NCI-H510A (cell line): ENCODE measurements around the gene AFG1L.
"Not testable (repeated sequence)": the region's sequence is repeated elsewhere in the genome, so short reads cannot be mapped to it uniquely, and the experiment has no call there.

Experiments used
- DNase-seq: peaks from one replicate; lab custom pipeline; 2025; lab: John Stamatoyannopoulos, UW

Gene AFG1L

DNA sequence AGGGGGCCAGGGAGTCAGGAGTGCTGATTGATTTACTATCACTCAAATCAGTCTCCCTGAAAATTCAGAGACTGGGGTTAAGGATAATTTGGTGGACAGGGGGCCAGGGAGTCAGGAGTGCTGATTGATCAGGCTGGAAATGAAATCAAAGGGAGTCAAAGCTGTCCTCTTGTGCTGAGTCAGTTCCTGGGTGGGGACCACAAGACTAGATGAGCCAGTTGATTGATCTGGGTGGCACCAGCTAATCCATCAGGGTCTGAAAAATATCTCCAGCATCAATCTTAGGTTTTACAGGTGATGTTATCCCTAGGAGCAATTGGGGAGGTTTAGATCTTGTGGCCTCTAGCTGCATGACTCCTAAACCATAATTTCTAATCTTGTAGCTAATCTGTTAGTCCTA is 6.1 kb upstream of the AFG1L start:
- no peak for DNase-seq

DNA sequence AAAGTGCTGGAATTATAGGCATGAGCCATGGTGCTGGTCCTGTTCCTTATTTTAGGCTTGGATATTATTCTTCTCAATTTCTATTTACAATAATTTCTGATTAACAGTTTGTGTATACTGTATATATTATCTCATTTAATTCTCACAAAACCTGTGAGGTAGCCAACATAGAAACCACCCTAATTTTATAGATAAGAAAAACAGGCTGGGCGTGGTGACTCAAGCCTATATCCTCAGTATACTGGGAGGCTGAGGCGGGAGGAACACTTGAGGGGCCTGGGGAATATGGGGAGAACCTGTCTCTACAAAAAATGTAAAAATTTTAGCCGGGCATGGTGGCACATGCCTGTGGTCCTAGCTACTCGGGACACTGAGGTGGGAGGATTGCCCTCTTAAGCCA is 3.8 kb upstream of the AFG1L start:
- no peak for DNase-seq

DNA sequence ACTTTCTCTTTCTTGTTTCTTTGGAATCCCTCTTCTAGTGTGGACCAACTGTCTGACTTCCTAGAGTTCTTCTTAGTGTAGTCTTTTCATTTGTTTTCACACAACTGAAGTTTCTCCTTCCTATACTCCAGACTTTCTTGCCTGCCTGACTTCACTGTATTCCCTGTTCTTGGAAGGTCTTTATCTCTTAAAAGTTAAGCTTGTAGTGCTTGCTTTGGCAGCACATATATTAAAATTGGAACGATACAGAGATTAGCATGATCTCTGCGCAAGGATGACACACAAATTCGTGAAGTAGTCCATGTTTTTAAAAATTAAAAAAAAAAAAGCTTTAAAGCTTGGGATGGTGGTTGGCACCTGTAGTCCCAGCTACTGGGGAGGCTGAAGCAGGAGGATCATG is 2.3 kb upstream of the AFG1L start:
- not testable (repeated sequence) for DNase-seq

DNA sequence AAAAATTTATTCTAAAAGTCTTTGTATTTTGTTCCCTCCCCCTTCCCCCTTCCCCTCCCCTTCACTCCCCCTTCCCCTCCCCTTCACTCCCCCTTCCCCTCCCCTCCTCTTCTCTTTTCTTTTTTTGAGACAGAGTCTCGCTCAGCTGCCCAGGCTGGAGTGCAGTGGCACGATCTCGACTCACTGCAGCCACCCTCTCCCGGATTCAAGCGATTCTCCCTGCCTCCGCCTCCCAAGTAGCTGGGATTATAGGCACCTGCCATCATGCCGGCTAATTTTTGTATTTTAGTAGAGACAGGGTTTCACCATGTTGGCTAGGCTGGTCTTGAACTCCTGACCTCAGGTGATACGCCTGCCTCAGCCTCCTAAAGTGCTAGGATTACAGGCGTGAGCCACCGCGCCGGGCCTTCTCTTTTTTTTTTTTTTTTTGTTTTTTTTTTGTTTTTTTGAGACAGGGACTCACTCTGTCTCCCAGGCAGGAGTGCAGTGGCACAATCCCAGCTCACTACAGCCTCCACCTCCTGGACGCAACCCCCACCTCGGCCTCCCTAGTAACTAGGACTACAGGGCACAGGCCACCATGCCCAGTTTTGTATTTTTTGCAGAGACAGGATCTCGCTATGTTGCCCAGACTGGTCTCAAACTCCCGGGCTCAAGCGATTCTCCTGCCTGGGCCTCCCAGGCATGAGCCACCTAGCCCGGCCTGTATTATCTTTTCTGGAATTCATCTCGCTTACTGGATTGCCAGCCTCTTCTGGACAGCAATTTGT is 1.1 kb upstream of the AFG1L start:
- no peak for DNase-seq

DNA sequence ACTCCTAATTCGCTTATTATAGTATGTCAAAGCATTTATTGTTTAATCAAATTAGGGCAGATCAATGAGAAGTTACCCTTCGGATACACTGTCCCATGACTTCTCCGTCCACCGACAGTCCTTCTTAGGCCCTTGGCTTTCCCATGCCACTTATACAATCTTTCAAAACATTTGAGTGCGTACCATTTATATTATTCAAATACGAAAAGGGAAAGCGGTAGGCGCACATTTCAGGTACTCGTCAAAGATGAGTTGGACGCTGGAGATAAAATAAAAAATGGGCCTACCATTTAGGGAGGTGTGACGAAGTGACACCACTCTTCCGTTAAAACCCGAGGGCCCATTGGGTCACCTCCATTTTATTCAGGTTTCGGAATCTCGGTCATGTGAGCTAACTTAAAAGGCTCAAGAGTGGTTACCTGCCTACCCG is 542 bp upstream of the AFG1L start:
- no peak for DNase-seq

DNA sequence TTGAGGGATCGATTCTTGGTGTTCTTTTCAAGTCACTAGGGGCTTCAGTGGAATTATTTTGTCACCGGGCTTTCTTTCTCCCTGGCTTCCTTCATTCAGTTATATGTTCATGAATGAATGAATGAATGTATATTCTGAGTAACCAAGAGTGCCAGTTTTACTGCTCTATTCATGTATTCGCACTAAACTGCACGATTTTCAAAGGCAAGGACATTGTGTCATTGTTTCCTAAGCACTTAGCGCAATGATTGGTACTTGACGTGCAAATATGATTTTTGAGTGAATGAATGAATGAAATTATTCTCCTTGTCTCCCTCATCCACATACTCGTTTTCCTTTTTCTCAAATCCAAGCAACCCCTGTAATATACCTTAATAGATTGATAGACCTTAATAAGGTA is 822 bp downstream of the AFG1L start:
- no peak for DNase-seq

DNA sequence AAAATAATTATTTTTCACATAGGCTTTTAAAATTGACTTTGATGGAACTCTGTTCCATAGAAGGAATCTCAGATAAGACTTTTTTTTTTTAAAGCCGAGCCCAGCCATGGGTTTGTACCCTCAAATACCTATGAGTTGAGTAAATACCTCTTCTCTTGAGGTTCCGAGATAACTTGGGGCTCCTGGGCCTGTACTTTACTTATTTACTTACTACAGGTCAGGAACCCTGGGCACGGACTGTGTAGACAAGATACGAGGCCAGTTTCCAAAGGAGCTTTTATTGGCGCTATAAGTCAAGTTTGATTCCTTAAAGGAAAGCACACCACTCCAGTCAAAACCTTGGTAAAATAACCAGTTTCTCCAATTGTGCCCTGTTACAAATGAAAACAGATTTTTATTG is 7.5 kb downstream of the AFG1L start:
- no peak for DNase-seq

DNA sequence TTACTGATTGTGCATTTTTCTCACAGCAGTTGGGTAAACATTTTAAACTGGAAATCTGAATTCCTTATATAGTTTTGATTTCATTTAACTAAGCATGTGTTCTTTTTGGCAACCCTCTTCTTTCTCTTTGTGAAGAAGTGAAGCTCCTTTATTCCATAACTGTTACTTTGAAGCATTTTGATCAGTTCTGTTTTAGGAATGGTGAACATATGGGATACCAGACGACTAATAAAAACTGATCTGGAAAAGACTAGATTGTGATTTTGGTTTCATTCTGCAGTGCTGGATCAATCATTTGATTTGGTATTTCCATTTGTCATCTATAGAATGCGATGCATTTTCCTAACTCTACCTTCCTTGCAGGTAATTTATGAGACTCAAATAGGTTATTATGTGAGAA is 9.8 kb downstream of the AFG1L start:
- no peak for DNase-seq

DNA sequence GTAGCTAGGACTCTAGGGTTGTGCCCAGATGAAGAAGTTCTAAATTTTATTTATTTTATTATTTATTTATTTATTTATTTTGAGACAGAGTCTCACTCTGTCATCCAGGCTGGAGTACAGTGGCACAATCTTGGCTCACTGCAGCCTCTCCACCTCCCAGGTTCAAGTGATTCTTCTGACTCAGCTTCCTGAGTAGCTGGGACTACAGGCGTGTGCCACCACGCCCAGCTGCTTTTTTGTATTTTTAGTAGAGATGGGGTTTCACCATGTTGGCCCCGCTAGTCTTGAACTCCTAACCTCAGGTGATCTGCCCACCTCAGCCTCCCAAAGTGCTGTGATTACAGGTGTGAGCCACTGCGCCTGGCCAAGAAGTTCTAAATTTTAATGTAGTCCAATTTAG is 13.8 kb downstream of the AFG1L start:
- DNase-seq: not testable (repeated sequence)

DNA sequence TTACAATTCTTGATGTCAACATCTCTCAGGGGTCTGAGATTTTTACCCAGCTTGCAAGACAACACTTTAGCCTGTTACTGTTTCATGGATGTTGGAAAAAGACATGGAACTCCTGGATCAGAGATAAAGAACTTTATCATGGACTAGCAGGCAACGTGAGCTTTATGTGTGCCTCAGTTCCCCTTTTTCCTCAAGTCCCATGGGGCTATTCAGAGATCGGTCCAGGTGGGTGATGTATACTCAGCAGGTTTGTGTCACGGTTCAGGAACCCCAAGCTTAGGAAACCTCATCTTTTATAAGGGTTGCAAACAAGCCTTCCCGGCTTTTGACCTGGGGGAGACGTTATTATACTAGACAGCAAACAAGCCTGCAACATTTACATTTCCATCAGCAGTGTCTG is 15.0 kb downstream of the AFG1L start:
- no peak for DNase-seq

DNA sequence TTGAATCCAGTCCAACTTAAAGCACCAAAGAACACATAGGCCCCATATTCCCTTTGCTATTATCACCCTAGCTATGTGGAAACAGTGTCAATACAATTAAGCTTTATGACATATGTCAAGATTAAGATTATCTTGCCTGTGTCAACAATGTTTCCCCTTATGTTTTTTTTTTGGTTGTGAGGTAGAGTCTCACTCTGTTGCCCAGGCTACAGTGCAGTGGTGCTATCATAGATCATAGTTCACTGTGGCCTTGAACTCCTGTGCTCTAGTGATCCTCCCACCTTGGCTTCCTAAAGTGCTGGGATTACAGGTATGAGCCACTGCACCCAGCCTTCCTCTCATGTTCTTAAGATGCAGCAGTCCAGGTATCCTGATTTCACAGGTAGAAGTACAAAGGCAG is 17.8 kb downstream of the AFG1L start:
- DNase-seq: no peak

DNA sequence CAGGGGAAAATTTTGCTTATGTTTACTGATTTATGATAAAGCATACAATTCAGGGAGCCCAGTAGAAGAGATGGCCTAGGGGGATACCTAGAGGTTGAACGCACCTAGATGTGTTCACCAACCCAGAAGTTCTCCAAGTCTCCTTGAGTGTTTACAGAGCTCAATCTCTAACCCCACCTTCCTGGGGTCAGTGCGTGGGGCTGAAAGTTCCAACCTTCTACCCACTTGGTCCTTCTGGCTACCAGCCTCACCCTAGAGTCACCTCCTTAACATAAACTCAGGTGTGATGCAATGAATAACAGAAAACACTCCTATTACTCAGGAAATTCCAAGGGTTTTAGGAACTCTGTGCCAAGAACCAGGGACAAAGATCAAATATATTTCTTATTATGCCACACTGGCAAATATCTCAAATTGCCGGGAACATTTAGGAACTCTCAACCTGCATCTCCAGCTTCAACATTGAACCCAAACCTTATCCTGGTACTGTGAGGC is 26.4 kb downstream of the AFG1L start:
- DNase-seq: no peak

DNA sequence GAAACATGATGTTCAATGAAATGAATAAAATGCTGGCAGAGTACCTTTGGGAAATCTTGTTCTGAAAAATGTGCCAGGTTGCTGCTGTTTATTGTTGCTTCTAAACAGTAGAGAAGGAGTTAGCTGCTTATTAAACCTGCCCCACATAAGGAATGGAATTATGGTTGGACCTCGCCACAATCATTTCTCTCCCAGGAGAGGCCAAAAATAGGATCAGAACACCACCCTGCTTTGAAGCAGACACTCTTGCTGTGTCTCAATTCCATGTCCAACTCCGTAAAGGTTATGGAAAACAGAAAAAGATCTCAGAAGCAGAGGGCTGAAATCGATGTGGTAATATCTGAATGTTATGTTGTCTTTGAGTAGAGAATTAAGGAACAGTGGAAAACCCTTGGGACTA is 27.9 kb downstream of the AFG1L start:
- DNase-seq: no peak

DNA sequence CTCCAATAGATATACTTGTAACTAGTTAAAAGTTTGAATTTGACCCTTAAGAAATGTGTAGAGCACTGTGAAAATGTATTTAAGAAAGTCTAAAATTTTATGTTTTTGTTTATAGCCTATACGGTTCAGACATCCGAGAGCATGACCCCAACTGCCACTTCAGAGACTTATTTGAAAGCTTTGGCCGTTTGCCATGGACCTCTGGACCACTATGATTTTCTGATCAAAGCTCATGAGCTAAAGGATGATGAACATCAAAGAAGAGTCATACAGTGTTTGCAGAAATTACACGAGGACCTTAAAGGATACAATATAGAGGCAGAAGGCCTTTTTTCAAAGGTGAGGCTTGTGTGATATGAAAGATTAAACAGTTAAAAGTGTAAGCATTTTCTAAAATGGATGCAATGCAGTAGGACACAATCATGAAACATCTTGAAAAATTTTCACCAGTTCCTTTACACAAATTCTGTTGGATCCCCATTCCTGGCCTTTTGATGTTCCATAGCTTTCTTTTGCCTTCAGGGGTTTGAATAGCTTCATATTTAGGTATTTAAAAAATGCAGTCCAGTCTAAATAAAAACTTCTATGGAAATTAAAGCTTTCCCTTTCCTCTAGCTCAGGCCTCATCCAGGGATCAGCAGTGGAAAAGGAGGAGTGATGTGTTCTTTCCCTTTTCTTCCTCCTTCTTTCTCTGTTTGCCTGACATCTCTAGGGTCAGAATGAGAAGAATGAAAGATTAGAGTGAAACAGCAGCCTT is 29.0 kb downstream of the AFG1L start:
- no peak for DNase-seq

DNA sequence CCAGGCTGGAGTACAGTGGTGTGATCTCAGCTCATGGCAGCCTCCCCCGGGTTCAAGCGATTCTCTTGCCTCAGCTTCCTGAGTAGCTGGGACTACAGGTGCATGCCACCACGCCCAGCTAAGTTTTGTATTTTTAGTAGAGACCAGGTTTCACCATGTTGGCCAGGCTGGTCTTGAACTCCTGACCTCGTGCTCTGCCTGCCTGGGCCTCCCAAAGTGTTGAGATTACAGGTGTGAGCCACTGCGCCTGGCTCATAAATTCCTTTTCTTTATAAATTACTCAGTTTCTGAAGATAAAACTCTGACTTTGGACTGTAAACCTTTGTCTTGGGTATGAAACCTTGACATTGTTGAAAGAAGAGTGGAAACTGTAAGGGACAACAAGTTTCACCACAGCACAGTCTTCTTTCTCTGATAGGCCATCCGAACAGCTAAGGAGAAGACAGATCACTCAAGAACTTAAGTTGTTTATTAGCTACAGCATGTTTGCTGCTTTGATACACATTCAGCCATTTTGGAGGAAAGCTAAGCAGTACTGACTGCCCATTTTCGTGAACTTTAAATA is 35.4 kb downstream of the AFG1L start:
- not testable (repeated sequence) for DNase-seq

DNA sequence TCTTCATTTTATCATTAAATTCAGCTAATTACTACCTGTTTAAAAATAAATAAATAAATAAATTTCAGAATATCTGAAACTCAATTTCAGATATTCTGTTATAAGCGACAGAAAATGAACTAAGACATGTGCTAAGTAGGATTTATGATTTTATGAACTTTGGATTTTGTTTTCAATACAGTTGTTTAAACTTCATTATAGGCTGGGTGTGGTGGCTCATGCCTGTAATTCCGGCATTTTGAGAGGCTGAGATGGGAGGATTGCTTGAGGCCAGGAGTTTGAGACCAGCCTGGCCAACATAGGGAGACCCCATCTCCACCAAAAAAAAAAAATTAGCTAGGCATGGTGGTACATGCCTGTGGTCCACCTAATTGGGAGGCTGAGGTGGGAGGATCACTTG is 36.0 kb downstream of the AFG1L start:
- no peak for DNase-seq

DNA sequence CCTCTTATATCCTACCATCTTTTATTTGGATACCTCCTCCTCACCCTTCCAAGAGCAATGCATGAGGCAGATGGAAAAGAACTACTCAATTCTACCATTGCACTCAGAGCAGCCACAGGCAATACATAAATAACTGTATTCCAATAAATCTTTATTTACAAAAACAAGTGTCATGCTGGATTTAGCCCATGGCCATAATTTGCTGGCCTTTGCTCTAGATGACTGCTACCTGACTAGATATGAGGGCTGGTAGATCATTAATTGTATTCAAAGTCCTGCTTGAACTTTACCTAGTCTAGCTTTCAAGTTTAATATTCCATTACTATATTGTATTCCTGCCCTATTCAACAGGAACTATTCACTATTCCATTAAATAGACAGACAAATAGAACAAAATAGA is 37.1 kb downstream of the AFG1L start:
- DNase-seq: no peak

DNA sequence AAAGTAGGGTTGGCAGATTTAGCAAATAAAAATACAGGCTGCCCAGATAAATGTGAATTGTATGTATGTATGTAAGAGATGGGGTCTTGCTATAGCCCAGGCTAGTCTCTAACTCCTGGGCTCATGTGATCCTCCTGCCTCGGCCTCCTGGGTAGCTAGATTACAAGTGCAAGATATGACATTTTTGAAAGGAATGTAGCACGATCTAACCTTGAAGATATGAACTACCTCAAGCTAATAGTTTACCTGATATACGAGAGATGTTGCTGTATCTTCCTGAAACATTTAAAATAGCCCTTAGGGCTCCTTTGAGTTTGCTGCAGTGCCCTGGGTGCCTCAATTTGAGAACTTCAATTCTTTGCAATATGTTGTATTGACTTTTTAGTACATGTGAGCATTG is 42.1 kb downstream of the AFG1L start:
- no peak for DNase-seq

DNA sequence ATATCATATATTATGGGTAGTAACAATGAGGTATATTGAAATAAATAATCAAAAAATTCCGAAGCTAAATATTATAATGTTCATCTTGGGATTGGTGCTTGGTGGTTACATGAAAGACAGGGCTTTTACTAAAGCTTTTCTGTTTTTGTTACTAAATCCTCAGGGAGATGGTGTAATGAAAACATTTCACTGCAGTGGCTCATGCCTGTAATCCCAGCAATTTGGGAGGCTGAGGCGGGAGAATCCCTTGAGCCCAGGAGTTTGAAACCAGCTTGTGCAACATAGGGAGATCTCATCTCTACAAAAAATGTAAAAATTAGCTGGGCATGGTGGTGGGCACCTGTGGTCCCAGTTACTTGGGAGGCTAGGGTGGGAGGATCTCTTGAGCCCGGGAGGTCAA is 42.9 kb downstream of the AFG1L start:
- DNase-seq: no peak

DNA sequence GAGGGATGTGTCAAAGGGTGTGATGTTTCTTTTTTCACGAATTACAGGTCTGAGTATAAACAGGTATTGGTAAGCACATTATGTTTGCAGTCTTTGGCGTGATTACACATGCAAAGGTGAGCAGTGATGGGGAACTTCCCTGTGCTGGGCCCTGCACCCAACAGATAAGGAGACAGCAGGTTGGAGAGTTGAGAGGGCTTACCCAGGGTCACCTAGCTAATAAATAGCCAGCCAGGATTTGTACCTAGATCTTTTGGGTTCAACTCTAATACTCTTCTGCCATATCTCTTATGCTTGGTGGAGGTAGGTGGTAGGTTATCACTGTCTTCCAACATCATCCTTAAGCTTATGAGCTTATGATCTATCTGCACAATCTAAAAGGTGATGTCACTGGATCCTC is 46.5 kb downstream of the AFG1L start:
- DNase-seq: no peak

DNA sequence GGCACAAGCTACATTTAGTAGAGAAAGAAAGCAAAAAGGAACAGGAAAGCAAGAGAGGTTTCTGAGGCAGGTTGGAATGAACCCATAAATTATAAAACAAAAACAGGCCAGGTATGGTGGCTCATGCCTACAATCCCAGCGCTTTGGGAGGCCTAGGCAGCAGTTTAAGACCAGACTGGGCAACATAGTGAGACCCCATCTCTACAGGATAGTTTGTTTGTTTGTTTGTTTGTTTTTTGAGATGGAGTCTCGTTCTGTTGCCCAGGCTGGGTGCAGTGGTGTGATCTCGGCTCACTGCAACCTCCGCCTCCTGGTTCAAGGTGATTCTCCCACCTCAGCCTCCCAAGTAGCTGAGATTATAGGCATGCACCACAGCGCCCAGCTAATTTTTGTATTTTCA is 49.0 kb downstream of the AFG1L start:
- DNase-seq: no peak

DNA sequence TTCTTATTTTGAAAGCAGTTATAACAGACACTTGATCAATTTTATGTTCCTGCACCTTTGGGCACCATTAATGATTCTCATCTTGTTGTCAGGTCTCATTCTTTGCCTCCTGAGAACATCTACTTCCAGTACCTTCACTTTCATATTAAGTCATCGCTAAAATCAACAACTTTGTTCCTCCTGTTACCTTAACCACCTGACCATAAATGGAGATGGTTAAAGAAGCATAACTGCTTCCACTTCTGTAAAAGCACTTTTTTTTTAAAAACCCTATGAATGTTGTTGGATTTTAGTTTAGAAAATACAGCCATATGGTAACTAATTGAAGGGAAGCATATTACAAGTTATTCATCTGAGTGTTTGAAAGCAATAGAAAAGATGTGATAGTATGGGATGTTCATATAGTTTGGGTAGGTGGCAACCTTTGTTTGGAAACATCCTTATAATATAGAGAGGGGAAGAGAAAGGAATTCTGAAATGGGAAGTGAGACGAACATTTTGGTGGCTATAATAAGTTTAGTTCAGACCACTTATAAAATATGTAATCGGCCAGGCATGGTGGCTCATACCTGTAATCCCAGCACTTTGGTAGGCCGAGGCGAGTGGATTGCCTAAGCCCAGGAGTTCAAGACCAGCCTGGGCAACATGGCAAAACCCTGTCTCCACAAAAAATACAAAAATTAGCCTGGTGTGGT is 53.9 kb downstream of the AFG1L start:
- no peak for DNase-seq

DNA sequence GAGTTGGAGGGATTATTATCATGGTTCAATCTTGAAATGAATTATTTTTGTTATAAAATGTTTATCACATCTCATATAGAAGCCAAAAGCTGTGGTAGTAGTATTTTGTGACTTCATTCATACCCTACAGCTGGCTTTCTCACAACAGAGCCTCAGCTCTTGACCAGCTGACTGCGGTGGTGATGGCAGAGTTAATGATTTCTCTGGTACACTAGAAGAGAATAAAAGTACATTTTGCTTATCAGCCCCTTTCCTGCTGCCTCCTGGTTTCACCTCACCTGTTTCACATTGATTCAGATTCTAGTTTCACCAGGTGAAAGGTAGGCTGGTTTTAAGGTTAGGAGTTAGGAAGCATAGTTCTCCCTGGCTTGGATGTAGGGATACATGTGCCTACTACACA is 55.7 kb downstream of the AFG1L start:
- DNase-seq: no peak
